ENCODE results near the gene ARID5B. TPM values are rescaled to one million over a fixed set of nuclear protein-coding genes. Genes with fewer than 3 reads are reported as not detected.

ARID5B gene
- total RNA-seq, 1 experiment from 2014 or later: 168 TPM

GRCh38 chr10:61971003-61971325 lies 69.5 kb downstream of the ARID5B start:
- no peaks in the 10 kb centered on the region for H3K27me3 ChIP-seq (replicated peaks; ENCODE audit: control insufficient read depth, insufficient read depth, low read length)
- no peaks in the 10 kb centered on the region for H3K9me3 ChIP-seq
- no peak overlapping the region for H3K4me3 ChIP-seq (ENCODE audit: low read depth, low read length)
- TF ChIP-seq CTCF (IDR thresholded peaks at IDR 0.05; ENCODE audit: insufficient read depth in 1 of 2, low read depth in 1 of 2, low read length in 1 of 2, severe bottlenecking in 1 of 2, unreplicated experiment in 1 of 2): no peak
- intact Hi-C loops (cut with micrococcal nuclease; ENCODE audit: unreplicated experiment): no loop called here
- no peak for DNase-seq
- Mint-ChIP-seq H3K4me3 (ENCODE audit: unreplicated experiment) (no peak overlapping the region), H3K4me1 (ENCODE audit: low read depth, unreplicated experiment) (peaks cover 81% of the 10 kb centered on the region), H3K9me3 (ENCODE audit: unreplicated experiment) (no peaks in the 10 kb centered on the region), H3K36me3 (ENCODE audit: insufficient read depth, unreplicated experiment) (peaks cover 94% of the 10 kb centered on the region), H3K27me3 (ENCODE audit: insufficient read depth, unreplicated experiment) (no peaks in the 10 kb centered on the region), H3K27ac (ENCODE audit: unreplicated experiment) (peak overlapping the region; percentile 57)
- POLR2A ChIA-PET: no interaction called here
- peaks cover 67% of the 10 kb centered on the region for H3K4me1 ChIP-seq
- CTCF ChIA-PET: no interaction called here
- no TSS peak for BruUV-seq (replicated peaks)
- H3K36me3 ChIP-seq (ENCODE audit: control insufficient read depth, insufficient read depth, low read length): peaks cover 11% of the 10 kb centered on the region

GRCh38 chr10:61973169-61973568 lies 71.7 kb downstream of the ARID5B start:
- Mint-ChIP-seq H3K27ac (ENCODE audit: unreplicated experiment) (peak overlapping the region; percentile 42), H3K4me1 (ENCODE audit: low read depth, unreplicated experiment) (peaks cover 59% of the 10 kb centered on the region), H3K4me3 (ENCODE audit: unreplicated experiment) (no peak overlapping the region), H3K36me3 (ENCODE audit: insufficient read depth, unreplicated experiment) (peaks cover 94% of the 10 kb centered on the region), H3K27me3 (ENCODE audit: insufficient read depth, unreplicated experiment) (no peaks in the 10 kb centered on the region), H3K9me3 (ENCODE audit: unreplicated experiment) (no peaks in the 10 kb centered on the region)
- no peak overlapping the region for H3K4me3 ChIP-seq (ENCODE audit: low read depth, low read length)
- no peaks in the 10 kb centered on the region for H3K9me3 ChIP-seq
- no peak for DNase-seq
- H3K36me3 ChIP-seq (ENCODE audit: control insufficient read depth, insufficient read depth, low read length): peaks cover 11% of the 10 kb centered on the region
- ChIA-PET CTCF (no interaction called here), POLR2A (no interaction called here)
- no peaks in the 10 kb centered on the region for H3K27me3 ChIP-seq (replicated peaks; ENCODE audit: control insufficient read depth, insufficient read depth, low read length)
- no peak for TF ChIP-seq CTCF (IDR thresholded peaks at IDR 0.05; ENCODE audit: insufficient read depth in 1 of 2, low read depth in 1 of 2, low read length in 1 of 2, severe bottlenecking in 1 of 2, unreplicated experiment in 1 of 2)
- BruUV-seq (replicated peaks): no TSS peak
- intact Hi-C loops (cut with micrococcal nuclease; ENCODE audit: unreplicated experiment): no loop called here
- H3K4me1 ChIP-seq: peaks cover 47% of the 10 kb centered on the region

- no peaks in the 10 kb centered on the region for H3K27me3 ChIP-seq (replicated peaks; ENCODE audit: control insufficient read depth, insufficient read depth, low read length)
- H3K4me3 Mint-ChIP-seq (ENCODE audit: unreplicated experiment): no peak overlapping the region
- no peaks in the 10 kb centered on the region for H3K27me3 Mint-ChIP-seq (ENCODE audit: insufficient read depth, unreplicated experiment)
- no peaks in the 10 kb centered on the region for H3K9me3 ChIP-seq
- TF ChIP-seq CTCF (IDR thresholded peaks at IDR 0.05; ENCODE audit: insufficient read depth in 1 of 2, low read depth in 1 of 2, low read length in 1 of 2, severe bottlenecking in 1 of 2, unreplicated experiment in 1 of 2): no peak
- no peaks in the 10 kb centered on the region for H3K9me3 Mint-ChIP-seq (ENCODE audit: unreplicated experiment)
- no peak for DNase-seq
- ChIA-PET POLR2A (no interaction called here), CTCF (no interaction called here)
- peaks cover 40% of the 10 kb centered on the region for H3K4me1 ChIP-seq
- peaks cover 54% of the 10 kb centered on the region for H3K4me1 Mint-ChIP-seq (ENCODE audit: low read depth, unreplicated experiment)
- BruUV-seq (replicated peaks): no TSS peak
- H3K4me3 ChIP-seq (ENCODE audit: low read depth, low read length): no peak overlapping the region
- peak overlapping the region; percentile 42 for H3K27ac Mint-ChIP-seq (ENCODE audit: unreplicated experiment)
- intact Hi-C loops (cut with micrococcal nuclease; ENCODE audit: unreplicated experiment): no loop called here
- peaks cover 11% of the 10 kb centered on the region for H3K36me3 ChIP-seq (ENCODE audit: control insufficient read depth, insufficient read depth, low read length)
- peaks cover 94% of the 10 kb centered on the region for H3K36me3 Mint-ChIP-seq (ENCODE audit: insufficient read depth, unreplicated experiment)
Measured at GRCh38 chr10:61973906-61974305, 72.4 kb downstream of the ARID5B start.

Data from Caco-2 (cell line).